ENCODE data around the gene LPXN.
"Not testable (repeated sequence)": the region's sequence is repeated elsewhere in the genome, so short reads cannot be mapped to it uniquely, and the experiment has no call there.

Gene LPXN

GRCh38 chr11:58579192-58580129, 3.8 kb upstream of the LPXN start:
- DNase-seq (ENCODE audit: low spot score): peak; percentile 89

GRCh38 chr11:58578635-58579191, 3.1 kb upstream of the LPXN start, which contains the start of gene ZFP91:
TSS of gene ZFP91 (plus strand) at chr11:58579063. CDS start at chr11:58579282, 219 bp downstream.
- DNase-seq (ENCODE audit: low spot score): peak; percentile 97

GRCh38 chr11:58578136-58578634, 2.5 kb upstream of the LPXN start:
- DNase-seq (ENCODE audit: low spot score): peak; percentile 99

- no peak for DNase-seq (ENCODE audit: low spot score)
Observed at GRCh38 chr11:58577555-58578135, 2.0 kb upstream of the LPXN start.

GRCh38 chr11:58576887-58577471, 1.3 kb upstream of the LPXN start:
- peak; percentile 28 for DNase-seq (ENCODE audit: low spot score)

- DNase-seq (ENCODE audit: low spot score): no peak
Observed at GRCh38 chr11:58574881-58575280, 775 bp downstream of the LPXN start.

- peak; percentile 42 for DNase-seq (ENCODE audit: low spot score)
Observed at GRCh38 chr11:58573451-58574104, 2.1 kb downstream of the LPXN start.

GRCh38 chr11:58572906-58573305, 2.8 kb downstream of the LPXN start:
- DNase-seq (ENCODE audit: low spot score): not testable (repeated sequence)

GRCh38 chr11:58567889-58568512, 7.7 kb downstream of the LPXN start:
- peak; percentile 50 for DNase-seq (ENCODE audit: low spot score)

GRCh38 chr11:58564231-58564630, 11.4 kb downstream of the LPXN start:
- no peak for DNase-seq (ENCODE audit: low spot score)

GRCh38 chr11:58562375-58562800, 13.3 kb downstream of the LPXN start:
- DNase-seq (ENCODE audit: low spot score): no peak

GRCh38 chr11:58561394-58562098, 14.1 kb downstream of the LPXN start:
- peak; percentile 19 for DNase-seq (ENCODE audit: low spot score)

GRCh38 chr11:58560842-58561241, 14.8 kb downstream of the LPXN start:
- no peak for DNase-seq (ENCODE audit: low spot score)

GRCh38 chr11:58549644-58550043, 26.0 kb downstream of the LPXN start:
- DNase-seq (ENCODE audit: low spot score): no peak

GRCh38 chr11:58546841-58547240, 28.8 kb downstream of the LPXN start:
- DNase-seq (ENCODE audit: low spot score): no peak

- no peak for DNase-seq (ENCODE audit: low spot score)
Observed at GRCh38 chr11:58531865-58532341, 43.8 kb downstream of the LPXN start.

- DNase-seq (ENCODE audit: low spot score): no peak
Observed at GRCh38 chr11:58530236-58530635, 45.4 kb downstream of the LPXN start.

- DNase-seq (ENCODE audit: low spot score): no peak
Observed at GRCh38 chr11:58527429-58527828, 48.2 kb downstream of the LPXN start.

- no peak for DNase-seq (ENCODE audit: low spot score)
Observed at GRCh38 chr11:58526721-58527120, 48.9 kb downstream of the LPXN start.

GRCh38 chr11:58525037-58525614, 50.5 kb downstream of the LPXN start:
- DNase-seq (ENCODE audit: low spot score): no peak
